Right hindlimb (tissue), 1 donor: Measurements from ENCODE around the gene MGLL.
A peak's percentile ranks its signal among the peaks of the same experiment; 100 is the strongest.

Experiments
- DNase-seq: peaks from one replicate; pipeline ENCODE4 v3.0.0-alpha.2; 2018

Gene MGLL

GRCh38 chr3:127771746-127772145 lies 50.6 kb downstream of the MGLL start:
- DNase-seq, result no peak

DNA sequence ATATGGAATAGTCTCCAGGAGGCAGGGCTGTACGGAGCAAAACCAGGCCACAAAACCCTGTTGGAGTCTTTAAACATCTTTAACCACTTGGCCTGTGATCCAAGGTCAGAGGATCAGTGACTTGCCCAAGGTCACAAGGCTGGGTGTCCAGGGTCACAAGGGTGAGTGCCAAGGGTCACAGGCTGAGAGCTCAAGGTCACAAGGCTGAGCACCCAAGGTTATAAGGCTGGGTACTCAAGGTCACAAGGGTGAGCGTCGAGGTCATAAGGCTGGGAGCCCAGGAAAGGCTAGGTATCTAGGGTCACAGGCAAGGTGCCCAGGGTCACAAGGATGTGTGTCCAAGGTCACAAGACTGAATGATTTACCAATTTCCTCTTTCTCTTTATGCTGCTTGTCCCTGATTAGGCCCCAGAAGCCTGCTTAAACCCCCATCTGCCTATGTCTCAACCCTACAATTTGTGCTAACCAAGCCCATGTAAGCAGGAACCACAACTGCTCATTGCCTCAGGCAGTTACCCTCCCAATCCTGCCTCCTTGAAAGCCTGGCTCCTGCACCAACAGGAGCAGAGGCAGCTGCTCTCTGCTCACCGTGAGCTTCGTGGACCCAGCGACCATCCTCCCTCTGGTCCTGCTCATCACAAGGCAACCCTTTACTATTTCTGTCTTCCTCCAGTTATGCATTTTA lies 51.5 kb downstream of the MGLL start:
- no peak for DNase-seq

- no peak for DNase-seq
Measured at GRCh38 chr3:127769284-127770081, 52.8 kb downstream of the MGLL start.

- DNase-seq, result no peak
Measured at GRCh38 chr3:127768346-127769008, 53.8 kb downstream of the MGLL start.

DNA sequence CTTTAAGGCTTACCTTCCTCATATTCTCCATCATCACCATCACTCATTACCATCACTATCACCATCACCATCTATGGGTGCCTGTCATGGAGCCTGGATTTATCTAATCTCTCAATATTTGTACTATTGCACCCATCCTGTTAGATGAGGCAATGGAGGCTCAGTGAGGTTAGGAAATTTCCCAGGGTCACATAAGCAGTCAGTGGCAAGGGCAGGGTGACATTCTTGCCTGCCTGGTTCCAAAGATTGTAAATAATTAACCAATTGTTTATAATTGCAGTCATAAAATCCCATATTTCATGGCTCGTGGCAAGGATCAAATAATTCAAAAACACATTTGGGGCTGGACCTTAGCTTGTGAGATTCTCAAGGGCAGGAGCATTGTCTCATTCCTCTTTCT lies 55.2 kb downstream of the MGLL start:
- no peak for DNase-seq

GRCh38 chr3:127765735-127766134 lies 56.6 kb downstream of the MGLL start:
- DNase-seq, result no peak

DNA sequence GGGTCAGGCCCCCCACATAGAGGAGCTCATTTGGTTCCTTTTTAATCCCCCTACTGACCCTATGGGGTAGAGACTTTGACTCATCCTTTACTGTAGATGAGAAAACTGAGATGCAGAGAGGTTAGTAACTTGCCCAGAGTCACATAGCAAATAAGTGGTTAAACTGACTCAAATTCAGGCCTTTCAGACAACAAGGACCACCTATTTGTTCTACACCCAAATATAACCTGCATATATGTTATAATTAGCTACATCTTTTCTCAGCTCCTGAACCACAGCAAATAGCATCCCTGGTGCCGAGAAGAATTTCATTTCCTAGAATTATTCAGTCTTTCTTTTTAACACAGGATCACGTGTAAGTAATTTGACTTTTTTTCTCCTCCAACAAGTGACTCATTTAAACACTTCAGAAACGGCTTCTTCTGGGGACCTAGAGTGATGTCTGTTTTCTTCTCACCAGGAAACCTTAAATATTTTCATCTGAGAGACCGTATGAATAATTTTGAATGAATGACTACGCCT lies 57.4 kb downstream of the MGLL start:
- no peak for DNase-seq

GRCh38 chr3:127764301-127764700 lies 58.0 kb downstream of the MGLL start:
- DNase-seq, result no peak

- no peak for DNase-seq
Measured at GRCh38 chr3:127763816-127764215, 58.5 kb downstream of the MGLL start.

DNA sequence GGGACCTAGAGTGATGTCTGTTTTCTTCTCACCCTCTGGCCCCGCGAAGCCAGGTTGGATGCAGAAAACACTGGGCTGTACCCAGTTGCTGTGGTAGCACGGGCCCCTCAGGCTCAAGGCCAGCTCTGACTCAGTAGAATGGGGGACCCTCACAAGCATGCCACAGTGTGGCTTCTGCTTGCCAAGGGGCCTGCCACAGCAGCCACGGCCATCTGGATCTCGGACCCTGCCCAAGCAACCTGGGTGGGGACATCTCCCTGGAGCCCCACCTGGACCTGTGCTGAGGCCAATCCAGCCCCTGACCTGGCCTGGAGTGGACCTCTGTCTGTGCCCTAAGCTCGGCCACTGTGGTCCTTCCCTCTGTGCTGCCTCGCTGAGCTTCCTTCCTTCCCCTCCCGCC lies 59.0 kb downstream of the MGLL start:
- no peak for DNase-seq

GRCh38 chr3:127762787-127763105 lies 59.6 kb downstream of the MGLL start:
- DNase-seq, result no peak

- DNase-seq, result peak; percentile 83
Measured at GRCh38 chr3:127762077-127762786, 60.1 kb downstream of the MGLL start.

DNA sequence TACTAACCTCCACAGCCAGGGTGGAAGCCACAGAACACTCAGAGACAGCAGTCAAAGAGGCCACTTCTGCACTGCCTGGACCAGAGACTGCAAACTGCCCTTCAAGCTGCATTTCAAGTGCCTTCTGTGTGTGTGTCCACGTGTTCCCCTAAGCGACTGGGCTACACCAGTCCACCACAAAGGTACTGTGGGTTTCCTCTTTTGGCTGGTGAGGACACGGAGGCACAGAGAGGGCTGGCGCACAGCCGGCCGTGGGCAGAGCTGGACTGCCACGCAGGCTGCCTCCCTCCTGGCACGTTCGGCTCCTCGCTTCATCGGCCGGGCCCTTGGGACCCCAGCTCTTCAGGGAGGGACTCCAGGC lies 60.9 kb downstream of the MGLL start:
- DNase-seq, result no peak

GRCh38 chr3:127760791-127761440 lies 61.4 kb downstream of the MGLL start:
- DNase-seq, result no peak

- DNase-seq, result no peak
Measured at GRCh38 chr3:127760361-127760760, 62.0 kb downstream of the MGLL start.

- no peak for DNase-seq
Measured at GRCh38 chr3:127759826-127760225, 62.5 kb downstream of the MGLL start.

DNA sequence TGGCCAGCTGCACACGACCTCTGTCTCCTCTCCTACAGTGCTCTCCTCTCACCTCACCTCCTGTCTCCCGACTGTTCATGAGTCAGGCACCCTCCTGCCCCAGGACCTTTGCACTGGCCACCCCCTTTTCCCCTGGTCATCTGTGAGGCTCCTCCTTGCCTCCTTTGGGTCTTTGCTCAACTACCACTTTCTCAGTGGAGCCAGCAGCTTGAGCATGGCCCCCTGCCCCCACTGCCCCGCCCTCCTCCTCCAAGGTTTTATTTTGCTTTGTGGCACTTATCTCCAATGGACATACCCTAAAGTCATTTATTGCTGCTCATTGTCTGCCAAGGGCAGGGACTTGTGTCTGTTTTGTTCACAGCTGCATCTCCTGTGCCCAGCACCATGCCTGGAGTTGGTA lies 64.3 kb downstream of the MGLL start:
- no peak for DNase-seq

DNA sequence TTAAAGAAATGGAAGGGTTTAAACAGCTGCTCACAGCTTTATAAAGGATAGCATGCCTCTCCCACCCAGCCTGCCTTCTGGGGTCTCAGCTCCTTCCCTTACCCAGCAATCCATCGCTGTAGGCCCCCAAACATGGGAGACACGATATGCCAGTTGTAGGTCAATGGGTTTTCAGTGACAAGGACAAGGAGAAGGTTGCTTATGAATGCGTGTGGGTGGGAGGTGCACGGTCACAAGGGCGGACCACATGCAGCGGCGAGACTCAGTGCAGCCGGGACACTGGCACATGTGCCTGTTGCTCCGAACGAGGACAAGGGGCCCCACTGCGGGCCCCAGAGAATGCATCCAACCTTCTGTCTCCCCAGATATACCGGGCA lies 67.0 kb downstream of the MGLL start:
- DNase-seq, result no peak

DNA sequence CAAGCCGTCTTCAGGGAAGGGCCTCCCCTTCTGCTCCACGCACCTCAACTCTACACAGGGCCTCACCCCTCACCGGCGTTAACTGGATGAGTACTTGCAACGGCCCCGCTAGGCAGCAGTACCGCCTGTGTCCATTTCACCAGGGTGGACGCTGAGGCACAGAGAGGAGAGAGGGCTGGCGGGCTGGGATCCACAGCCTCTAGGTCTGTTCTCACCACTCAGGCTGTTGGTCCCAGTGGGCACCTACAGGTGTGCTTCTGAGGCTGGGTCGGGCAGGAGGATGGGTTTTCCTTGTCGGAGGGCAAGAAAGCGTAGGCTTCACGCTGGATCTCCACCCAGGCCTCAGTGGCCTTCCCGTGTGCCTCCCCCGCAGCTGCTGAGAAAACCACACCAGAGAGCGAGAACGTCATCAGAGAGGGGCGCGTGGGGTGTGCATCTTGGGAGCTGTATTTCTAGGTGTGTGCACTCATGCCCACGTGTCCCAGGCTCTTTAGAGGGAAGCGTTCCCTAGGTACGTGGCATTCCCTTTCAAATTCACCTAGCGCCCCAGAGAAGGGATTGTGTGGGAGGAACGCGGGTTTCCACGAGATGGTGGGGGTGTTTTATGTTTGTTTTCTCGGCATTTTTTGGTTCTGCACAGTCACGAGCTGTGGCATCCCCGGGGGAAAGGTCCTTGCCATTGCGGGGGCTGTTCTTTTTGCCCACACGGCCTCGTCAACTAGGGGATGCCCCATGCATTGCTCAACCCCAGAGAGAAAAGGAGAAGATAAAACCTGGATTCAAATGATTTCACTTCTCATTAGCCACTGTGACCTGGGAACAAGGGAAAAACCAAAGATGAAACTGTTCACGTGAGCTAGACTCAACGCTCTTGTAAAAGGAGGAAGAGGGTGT lies 67.7 kb downstream of the MGLL start:
- no peak for DNase-seq

GRCh38 chr3:127753898-127754410 lies 68.4 kb downstream of the MGLL start:
- no peak for DNase-seq

GRCh38 chr3:127753338-127753737 lies 69.0 kb downstream of the MGLL start:
- DNase-seq, result no peak

- DNase-seq, result no peak
Measured at GRCh38 chr3:127751782-127752181, 70.5 kb downstream of the MGLL start.
